Body of pancreas (tissue), 4 donors: ENCODE data around the gene HOXA11.

Experiments
- CTCF ChIP-seq, 7 experiments: fragments of 450-650 bp in 4 of 7; fragments of 200-600 bp in 3 of 7; sonication (generic) in 3 of 7; IDR thresholded peaks; one replicate each; pipeline ENCODE4 v1.5.1; 2016 to 2019; ENCODE audit warnings: antibody characterized with exemption in 7 of 7
- POLR2A ChIP-seq, 3 donors: fragments of 450-650 bp; IDR thresholded peaks; one replicate each; pipeline ENCODE4 v1.6.1; 2016; ENCODE audit warnings: antibody characterized with exemption in 3 of 3, mild to moderate bottlenecking in 2 of 3

GRCh38 chr7:27229448-27229847 is 44.4 kb upstream of the HOXA11 start:
- TF ChIP-seq CTCF (IDR thresholded peaks at IDR 0.05) (no peak), POLR2A (IDR thresholded peaks at IDR 0.05) (no peak)
